ENCODE results near the gene POLR3B.

GRCh38 chr12:106348411-106348810, 9.1 kb upstream of the POLR3B start:
- no peak for TF ChIP-seq CTCF (IDR thresholded peaks at IDR 0.05; ENCODE audit: low read depth, low read length, poor library complexity, severe bottlenecking)
- TF ChIP-seq EZH2phosphoT487 (IDR thresholded peaks at IDR 0.05; ENCODE audit: borderline replicate concordance, low read length), result no peak

All from DOHH2 (cell line).